Aorta (tissue), 5 donors: ENCODE measurements around the gene REG4. TPM values are rescaled to one million over a fixed set of nuclear protein-coding genes. Genes with fewer than 3 reads are reported as not detected.

Experiments used
- ATAC-seq: fragments of 200-7000 bp; cut with Tn5 transposase; one replicate; pipeline ENCODE4 v1.9.1; 2022; ENCODE audit warnings: moderate library complexity; ENCODE audit not compliant: low FRiP score
- DNase-seq, 2 donors: peaks; one replicate each; pipeline ENCODE4 v3.0.0-alpha.2; 2020
- H3K27ac ChIP-seq, 2 donors: one replicate each; pipeline ENCODE4 v1.5.1; 2013; ENCODE audit warnings: low read length in 2 of 2, mild to moderate bottlenecking in 2 of 2, moderate library complexity in 2 of 2, control low read depth in 1 of 2, inconsistent platforms in 1 of 2, low read depth in 1 of 2
- H3K27me3 ChIP-seq, 2 donors: one replicate each; pipeline ENCODE4 v1.6.1; 2013; ENCODE audit warnings: control low read depth in 1 of 2, low read length in 1 of 2, mild to moderate bottlenecking in 1 of 2, moderate library complexity in 1 of 2; ENCODE audit not compliant: insufficient read depth in 2 of 2, control insufficient read depth in 1 of 2
- H3K36me3 ChIP-seq, 2 donors: one replicate each; pipeline ENCODE4 v1.6.1; 2013; ENCODE audit warnings: control low read depth in 1 of 2, low read length in 1 of 2, mild to moderate bottlenecking in 1 of 2; ENCODE audit not compliant: insufficient read depth in 2 of 2, control insufficient read depth in 1 of 2
- H3K4me1 ChIP-seq, 2 donors: one replicate each; pipeline ENCODE4 v1.6.1; 2013; ENCODE audit warnings: low read length in 2 of 2, control low read depth in 1 of 2, mild to moderate bottlenecking in 1 of 2, moderate library complexity in 1 of 2; ENCODE audit not compliant: insufficient read depth in 2 of 2, control insufficient read depth in 1 of 2
- H3K4me3 ChIP-seq, 2 donors: one replicate each; pipeline ENCODE4 v1.5.1; 2013; ENCODE audit warnings: low read length in 2 of 2, control low read depth in 1 of 2, mild to moderate bottlenecking in 1 of 2
- H3K9me3 ChIP-seq: one replicate; pipeline ENCODE4 v1.6.1; 2013; ENCODE audit warnings: mild to moderate bottlenecking, low read length; ENCODE audit not compliant: control insufficient read depth
- WGBS, 2 donors: extraction: QIAGEN DNeasy Blood & Tissue Kit; methylation state at CpG; one replicate each; pipeline ENCODE4 v1.1.7; 2013; 5-methylcytosine and 5-hydroxymethylcytosine counted together
- intact Hi-C, 2 donors: fragments of 100-400 bp; cut with DNase I; formaldehyde crosslinking; loops; one replicate each; pipeline versions ENCODE4 v1.14.2 to v1.15.0; 2022
- polyA plus RNA-seq, 2 donors: library from polyadenylated mRNA; stranded (reverse); fragments of 200-250 nt; gene quantifications; one replicate each; pipeline ENCODE4 v1.2.3, GENCODE V29; 2013
- total RNA-seq, 2 donors: library from RNA; stranded (reverse); fragmentation: NEBNext Ultra II Directional; extraction: Animal tissue kit (Norgen Biotek cat#: 25700); gene quantifications; one replicate each; pipeline ENCODE4 v1.2.1, GENCODE V29; 2021
- donor health status: healthy with polysubstance abuse.
- donor health status: Bipolar disorder and iron deficiency.
- donor health status: DM: no; HTN: no; CAD: no.
- donor health status: DM: no; HTN: no; CAD: no.
- donor health status: DM: yes; HTN: yes; CAD: no.

The REG4 gene
- total and polyA plus RNA-seq, 4 donors, result 20.7 TPM; not detected in 3

DNA sequence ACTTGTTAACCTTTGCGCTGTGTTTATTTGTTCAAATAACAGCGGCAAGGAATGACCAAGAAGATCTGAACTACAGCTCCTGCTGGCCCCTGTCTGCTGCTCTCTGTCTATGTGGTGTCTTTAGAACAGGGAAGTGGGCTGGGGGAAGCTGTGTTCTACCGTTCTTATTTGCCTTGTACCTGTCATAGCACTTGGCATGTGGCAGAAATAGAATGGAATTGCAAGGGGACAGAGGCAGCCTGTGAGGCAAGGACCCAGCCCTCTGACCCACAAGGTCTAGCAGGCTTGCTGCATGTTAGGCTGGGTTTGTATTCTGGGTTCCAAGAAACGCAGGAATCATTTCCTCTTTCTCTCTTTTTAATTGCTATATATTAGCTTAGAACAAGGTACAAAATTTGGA lies 63.2 kb downstream of the REG4 start:
- Histone ChIP-seq H3K4me3 (no peak overlapping the region), H3K27ac (no peak overlapping the region), H3K9me3 (no peaks in the 10 kb centered on the region), H3K27me3 (no peaks in the 10 kb centered on the region), H3K4me1 (no peaks in the 10 kb centered on the region), H3K36me3 (no peaks in the 10 kb centered on the region)
- intact Hi-C loops, result no loop called here
- DNase-seq, result no peak
- ATAC-seq, result no peak
- WGBS, 2 donors, result 40 to 46% methylated on average over 4 of the region's 4 CpGs

DNA sequence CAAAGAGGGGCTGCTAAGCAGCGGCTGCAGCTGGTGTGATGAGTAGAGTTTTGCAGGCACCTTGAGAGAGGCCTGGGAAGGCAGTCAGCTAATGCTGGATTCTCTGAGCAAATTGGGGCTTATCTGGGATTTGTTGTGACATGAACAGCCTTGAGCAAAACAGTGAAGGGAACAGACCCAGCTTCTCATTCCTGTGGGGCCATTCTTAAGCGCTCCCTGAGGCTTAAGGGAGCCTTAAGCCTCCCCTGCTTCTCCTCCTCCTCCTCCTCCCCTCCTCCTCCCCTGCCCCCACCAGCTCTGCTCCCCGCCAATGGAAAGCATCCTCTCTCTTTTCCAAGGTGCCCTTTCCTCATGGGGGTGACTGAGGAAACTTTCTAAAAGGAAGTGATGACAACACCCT lies 63.8 kb downstream of the REG4 start:
- intact Hi-C loops, result no loop called here
- no peak for DNase-seq
- no peaks in the 10 kb centered on the region for H3K36me3 ChIP-seq

DNA sequence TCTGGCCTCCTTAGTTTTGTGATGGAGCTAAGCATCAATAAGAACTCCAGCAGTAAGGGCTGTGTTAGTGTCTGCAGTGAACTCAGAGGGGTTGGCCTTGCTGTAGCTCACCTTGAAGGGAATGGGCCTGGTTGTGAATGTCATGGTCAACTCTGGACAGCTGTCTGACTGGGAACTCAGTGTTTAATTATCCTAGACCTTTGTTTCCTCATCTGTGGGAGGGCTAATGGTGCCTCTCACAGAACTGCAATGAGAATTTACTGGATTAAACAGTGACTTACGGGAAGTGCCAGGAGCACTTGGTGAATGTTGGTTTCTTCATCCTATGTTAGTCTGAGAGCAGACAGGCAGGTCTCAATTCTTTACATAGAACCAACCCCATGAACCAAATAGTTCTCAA lies 66.2 kb downstream of the REG4 start:
- WGBS, 2 donors, result 91 to 92% methylated on average over 1 of the region's 1 CpG
- Histone ChIP-seq H3K9me3 (no peaks in the 10 kb centered on the region), H3K36me3 (no peaks in the 10 kb centered on the region), H3K27ac (no peak overlapping the region), H3K4me1 (no peaks in the 10 kb centered on the region), H3K27me3 (no peaks in the 10 kb centered on the region), H3K4me3 (no peak overlapping the region)
- intact Hi-C loops, result no loop called here
- DNase-seq, result no peak
- no peak for ATAC-seq

More for the DNA sequence above, 63.8 kb downstream of the REG4 start:
- Histone ChIP-seq H3K27me3 (no peaks in the 10 kb centered on the region), H3K4me3 (no peak overlapping the region), H3K27ac (no peak overlapping the region), H3K4me1 (no peaks in the 10 kb centered on the region), H3K9me3 (no peaks in the 10 kb centered on the region)
- ATAC-seq, result no peak
- 81 to 83% methylated on average over 3 of the region's 3 CpGs for WGBS, 2 donors

DNA sequence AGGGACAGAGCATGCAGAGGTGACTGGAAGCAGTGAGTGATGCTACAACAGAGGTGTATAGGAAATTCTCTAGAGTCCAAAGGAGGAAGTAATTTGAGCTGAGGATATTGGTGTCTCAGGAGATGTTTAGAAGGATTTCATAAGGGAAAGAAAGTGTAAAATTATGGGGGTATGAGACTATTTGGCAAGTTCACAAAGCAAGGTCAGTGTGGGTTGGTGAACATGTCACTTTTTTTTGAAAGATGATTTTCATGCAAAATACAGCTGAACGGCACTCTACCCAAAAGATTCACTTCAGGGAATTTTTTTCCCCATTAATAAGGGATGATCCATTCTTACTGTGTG lies 66.7 kb downstream of the REG4 start:
- DNase-seq (no peak), ATAC-seq (no peak)
- H3K36me3 ChIP-seq, result no peaks in the 10 kb centered on the region
- H3K9me3 ChIP-seq, result no peaks in the 10 kb centered on the region
- no peak overlapping the region for H3K27ac ChIP-seq
- H3K4me1 ChIP-seq, result no peaks in the 10 kb centered on the region
- 88 to 94% methylated on average over 1 of the region's 1 CpG for WGBS, 2 donors
- intact Hi-C loops, result no loop called here
- H3K27me3 ChIP-seq, result no peaks in the 10 kb centered on the region
- H3K4me3 ChIP-seq, result no peak overlapping the region

Other genes starting within 250 kb of the REG4 start
- 1 to 10 TPM; 5.1 to 6.0 TPM for gene ZNF697, start 163.2 kb downstream of the REG4 start, total RNA-seq
- 1 to 10 TPM in 1 of 2 donors, under 1 TPM in 1; 0.63 to 1.3 TPM for gene ZNF697, start 163.2 kb downstream of the REG4 start, polyA plus RNA-seq
- gene PHGDH, start 99.5 kb downstream of the REG4 start, total RNA-seq, result 10 to 100 TPM; 45.4 to 68.4 TPM
- 10 to 100 TPM; 23.7 to 41.3 TPM for gene PHGDH, start 99.5 kb downstream of the REG4 start, polyA plus RNA-seq
- not detected for gene HMGCS2, start 42.6 kb downstream of the REG4 start, total RNA-seq
- 1 to 10 TPM; 1.1 to 9.8 TPM for gene HMGCS2, start 42.6 kb downstream of the REG4 start, polyA plus RNA-seq
- gene ADAM30, start 85.1 kb upstream of the REG4 start, total RNA-seq, result not detected
- not detected for gene ADAM30, start 85.1 kb upstream of the REG4 start, polyA plus RNA-seq